RWPE1 (cell line): ENCODE data around the gene HOXA9.

ENCODE experiments used
- CTCF ChIA-PET: fragments of 350-600 bp; sonication (Branson Sonifier 250); formaldehyde crosslinking; extraction: SDS; loops from one replicate; lab custom pipeline; 2021; lab: Yijun Ruan, JAX
- POLR2A ChIA-PET: fragments of 400-600 bp; formaldehyde crosslinking; extraction: SDS; loops from one replicate; lab custom pipeline; 2020; ENCODE audit warnings: antibody characterized with exemption; ENCODE audit not compliant: low non-redundant PET; lab: Yijun Ruan, JAX
- DNase-seq: peaks from one replicate; pipeline ENCODE4 v3.0.0; 2012; ENCODE audit warnings: low spot score
- H3K27ac ChIP-seq: fragments of 450-650 bp; 2 replicates; pipeline ENCODE4 v1.5.1; 2017
- TF ChIP-seq, protein P1 (sequence below): fragments of 450-650 bp; conservative IDR thresholded peaks from 2 replicates; pipeline ENCODE4 v1.5.1; 2017; ENCODE audit warnings: low read depth, mild to moderate bottlenecking

Gene HOXA9

DNA sequence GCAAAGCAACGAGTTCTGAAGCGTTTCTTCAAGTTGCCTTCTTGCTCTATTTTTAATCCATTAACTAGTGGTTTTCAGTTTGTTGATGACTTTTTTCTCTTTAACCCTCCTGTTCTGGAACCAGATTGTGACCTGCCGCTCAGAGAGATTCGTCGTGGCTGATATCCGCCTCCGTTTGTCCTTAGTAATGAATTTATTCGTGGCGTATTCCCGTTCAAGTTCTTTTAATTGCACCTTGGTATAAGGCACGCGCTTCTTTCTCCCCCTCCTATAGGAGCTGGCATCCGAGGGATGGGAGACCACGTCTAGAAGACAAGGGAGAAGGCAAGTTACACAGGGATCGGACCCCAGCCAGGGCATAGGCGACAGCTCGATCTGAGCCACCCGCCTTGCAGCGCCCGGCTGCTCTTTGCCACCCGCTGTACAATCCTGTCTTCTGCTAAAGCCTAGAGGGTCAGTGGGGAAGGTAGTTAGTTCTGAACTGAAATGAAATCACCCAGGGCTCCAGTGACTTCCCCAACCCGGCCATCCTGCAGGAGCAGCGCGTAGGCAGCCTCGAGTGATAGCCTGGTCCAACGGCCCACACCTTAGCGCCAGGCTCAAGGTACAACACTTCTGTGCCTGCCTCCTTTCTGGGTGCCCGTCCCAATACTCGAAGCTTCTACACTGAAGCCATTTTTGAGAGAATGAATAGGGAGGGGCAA lies 33.0 kb upstream of the HOXA9 start:
- CTCF ChIA-PET = interaction anchor here (0.8 to 1.6 kb wide), 4 partner anchors 12 to 822 kb away, joined by 3 to 5 read pairs (median 4); no protein-coding TSS in a partner anchor
- TF ChIP-seq, protein P1, sequence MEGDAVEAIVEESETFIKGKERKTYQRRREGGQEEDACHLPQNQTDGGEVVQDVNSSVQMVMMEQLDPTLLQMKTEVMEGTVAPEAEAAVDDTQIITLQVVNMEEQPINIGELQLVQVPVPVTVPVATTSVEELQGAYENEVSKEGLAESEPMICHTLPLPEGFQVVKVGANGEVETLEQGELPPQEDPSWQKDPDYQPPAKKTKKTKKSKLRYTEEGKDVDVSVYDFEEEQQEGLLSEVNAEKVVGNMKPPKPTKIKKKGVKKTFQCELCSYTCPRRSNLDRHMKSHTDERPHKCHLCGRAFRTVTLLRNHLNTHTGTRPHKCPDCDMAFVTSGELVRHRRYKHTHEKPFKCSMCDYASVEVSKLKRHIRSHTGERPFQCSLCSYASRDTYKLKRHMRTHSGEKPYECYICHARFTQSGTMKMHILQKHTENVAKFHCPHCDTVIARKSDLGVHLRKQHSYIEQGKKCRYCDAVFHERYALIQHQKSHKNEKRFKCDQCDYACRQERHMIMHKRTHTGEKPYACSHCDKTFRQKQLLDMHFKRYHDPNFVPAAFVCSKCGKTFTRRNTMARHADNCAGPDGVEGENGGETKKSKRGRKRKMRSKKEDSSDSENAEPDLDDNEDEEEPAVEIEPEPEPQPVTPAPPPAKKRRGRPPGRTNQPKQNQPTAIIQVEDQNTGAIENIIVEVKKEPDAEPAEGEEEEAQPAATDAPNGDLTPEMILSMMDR = no peak
- POLR2A ChIA-PET = no interaction called here
- H3K27ac ChIP-seq = peak overlapping the region; percentile 90
- no peak for DNase-seq

DNA sequence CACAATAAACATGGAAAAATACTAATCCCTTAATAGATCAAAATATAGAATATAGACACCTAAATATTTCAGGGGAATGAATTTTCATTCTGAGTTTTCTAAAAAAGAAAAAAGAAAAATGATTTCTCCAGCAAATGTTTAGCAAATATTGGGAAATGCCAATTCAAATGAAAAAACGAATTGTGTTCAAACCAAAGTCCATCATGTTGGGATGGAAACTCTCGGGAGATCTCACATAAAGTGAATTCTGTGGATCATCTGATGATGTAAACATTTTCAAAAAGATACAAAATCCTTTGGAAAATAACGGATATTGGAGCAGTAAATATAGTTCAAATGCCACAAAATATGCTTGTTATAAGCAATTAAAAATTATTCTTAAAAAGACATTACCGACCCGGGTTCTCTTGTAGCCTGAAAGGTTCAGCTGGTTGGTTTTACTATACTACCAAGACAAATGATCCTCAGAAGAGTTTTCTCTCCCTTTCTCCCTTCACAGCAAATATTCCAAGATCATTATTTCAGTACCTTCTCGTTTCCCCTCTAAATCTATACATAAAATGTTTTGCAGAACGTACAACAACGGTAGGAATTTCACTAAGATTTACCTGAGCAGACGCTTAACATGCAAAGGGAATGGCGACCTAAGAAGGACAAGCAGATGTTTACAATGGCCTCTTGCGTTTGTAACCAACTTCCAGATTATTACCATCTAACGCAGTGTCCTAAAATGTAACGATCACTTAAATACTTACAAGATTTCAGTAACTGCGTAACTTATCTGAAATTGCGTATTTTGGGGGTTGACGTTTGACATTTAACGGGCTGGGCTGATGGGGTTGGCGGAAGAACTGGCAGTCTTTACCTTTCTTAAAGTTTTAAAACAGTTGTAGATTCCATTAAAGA lies 32.1 kb upstream of the HOXA9 start:
- H3K27ac ChIP-seq = no peak overlapping the region
- no peak for DNase-seq
- TF ChIP-seq, protein P1 = no peak
- POLR2A ChIA-PET = no interaction called here
- CTCF ChIA-PET = interaction anchor here (0.8 kb wide), 1 partner anchor 823 kb away, joined by 3 read pairs; no protein-coding TSS in a partner anchor

DNA sequence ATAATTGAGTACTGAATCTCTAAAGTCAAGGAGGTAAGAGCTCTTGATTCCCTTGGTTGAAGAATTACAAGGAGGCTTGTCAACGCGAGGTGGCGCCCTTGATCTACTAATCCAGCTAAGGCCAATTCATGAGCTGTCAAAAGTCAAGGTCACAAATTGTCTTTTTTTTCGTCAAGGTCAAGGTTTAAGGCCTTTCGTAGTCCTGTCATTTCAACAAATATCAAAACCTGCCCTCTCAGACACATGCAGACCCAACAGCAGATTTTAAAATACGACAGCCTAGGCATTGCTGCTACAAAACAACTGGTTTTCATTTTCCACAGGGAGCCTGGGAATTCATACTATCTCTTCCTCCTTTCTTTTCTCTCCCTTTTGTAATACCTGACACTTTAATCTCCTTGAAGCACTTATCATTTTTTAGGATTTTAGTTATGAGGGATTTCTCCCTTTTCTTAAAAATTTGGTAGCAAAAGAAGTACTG lies 31.0 kb upstream of the HOXA9 start:
- no peak overlapping the region for H3K27ac ChIP-seq
- TF ChIP-seq, protein P1 = peak; percentile 85
- no peak for DNase-seq

DNA sequence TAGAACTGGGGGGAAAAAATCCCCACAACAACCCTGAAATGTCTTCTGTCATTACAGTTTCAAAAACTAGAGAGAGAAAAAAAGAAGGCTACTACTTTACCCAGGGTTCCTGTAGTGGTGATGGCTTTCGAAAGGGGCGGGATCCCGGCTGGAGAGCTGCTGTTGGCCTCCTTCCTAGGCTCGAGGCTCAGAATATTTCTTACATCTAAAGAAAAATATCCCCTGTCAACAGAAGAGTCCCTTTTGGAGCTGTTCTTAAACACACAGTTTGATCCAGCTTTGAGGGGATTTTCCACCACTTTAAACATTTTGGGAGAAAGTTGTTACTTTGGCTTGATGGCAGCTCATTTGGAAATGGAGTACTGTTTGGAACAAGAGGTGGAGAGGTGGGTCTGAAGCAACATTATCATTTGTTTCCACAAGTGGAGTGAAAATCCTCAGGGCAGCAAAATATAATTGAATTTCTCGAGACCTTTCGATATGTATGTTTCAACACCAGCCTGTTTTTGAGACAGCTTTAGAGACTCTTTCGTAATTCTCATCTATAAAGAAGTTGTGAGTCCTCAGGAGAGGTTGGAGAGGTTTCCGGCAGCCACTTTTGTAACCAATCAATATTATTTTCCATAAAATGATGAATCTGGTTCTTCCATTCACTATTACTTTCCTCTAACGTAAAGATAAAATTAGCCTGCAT lies 29.5 kb upstream of the HOXA9 start:
- no peak for DNase-seq
- TF ChIP-seq, protein P1 = no peak
- ChIA-PET POLR2A (interaction anchor here (0.7 kb wide), 1 partner anchor 385 kb away, joined by 3 read pairs; no protein-coding TSS in a partner anchor), CTCF (interaction anchor here (0.8 to 1.5 kb wide), 2 partner anchors 411 to 825 kb away, joined by 4 to 7 read pairs; no protein-coding TSS in a partner anchor)
- no peak overlapping the region for H3K27ac ChIP-seq

More for the DNA sequence above, 31.0 kb upstream of the HOXA9 start:
- CTCF ChIA-PET = interaction anchor here (0.5 to 1.5 kb wide), 19 partner anchors 10 to 1720 kb away, joined by 3 to 10 read pairs (median 4); partner anchors contain the start of genes HOXA10 and TAX1BP1
- POLR2A ChIA-PET = no interaction called here

DNA sequence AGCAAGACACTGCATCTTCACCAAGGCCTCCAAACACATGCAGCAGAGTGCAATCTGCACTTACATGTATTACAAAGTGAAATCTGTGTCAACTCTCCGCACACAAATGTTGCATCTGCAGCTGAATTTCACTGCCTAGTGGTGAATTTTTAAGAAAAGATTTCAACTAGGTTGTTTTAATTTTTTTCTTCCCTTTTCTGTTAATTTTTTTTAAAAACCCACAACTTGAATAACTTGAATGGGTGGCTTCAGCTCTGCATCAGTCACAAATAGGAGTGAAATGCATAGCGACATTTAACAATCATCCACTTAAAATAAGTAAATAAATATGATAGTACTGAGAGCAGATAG lies 28.6 kb upstream of the HOXA9 start:
- ChIA-PET POLR2A (interaction anchor here (0.7 kb wide), 1 partner anchor 386 kb away, joined by 3 read pairs; no protein-coding TSS in a partner anchor), CTCF (interaction anchor here (0.7 to 0.8 kb wide), 2 partner anchors 412 to 534 kb away, joined by 3 to 7 read pairs; no protein-coding TSS in a partner anchor)
- TF ChIP-seq, protein P1 = no peak
- DNase-seq = no peak
- peak overlapping the region; percentile 90 for H3K27ac ChIP-seq
